Measurements from ENCODE around the gene TTC28.

The TTC28 gene

DNA sequence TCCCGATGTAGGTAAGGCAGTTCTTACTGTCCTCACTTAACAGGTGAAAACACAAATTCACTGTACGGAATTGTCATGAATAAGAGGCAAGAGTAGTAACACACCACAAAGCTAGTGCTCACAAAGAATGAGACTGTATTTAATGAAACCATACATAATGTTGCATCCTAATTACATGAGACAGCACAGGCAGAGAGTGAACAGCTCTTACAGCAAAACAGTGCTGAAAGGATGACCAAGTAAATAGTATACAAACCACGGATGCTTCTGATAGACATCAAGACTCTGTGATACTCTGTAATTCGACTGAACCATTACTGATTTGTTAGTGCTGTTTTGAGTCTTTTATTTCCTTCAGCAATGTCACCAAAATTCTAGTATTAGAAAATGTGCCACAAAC, 282.3 kb downstream of the TTC28 start:
- Histone ChIP-seq H3K9me3 (ENCODE audit: insufficient read depth, low read depth, low read length) (no peaks in the 10 kb centered on the region), H3K4me1 (ENCODE audit: insufficient read depth, low read length, poor library complexity, severe bottlenecking) (peaks cover 21% of the 10 kb centered on the region), H3K9ac (ENCODE audit: low read depth, low read length, poor library complexity, severe bottlenecking) (no peak overlapping the region), H3K4me2 (ENCODE audit: low read depth, low read length, poor library complexity, severe bottlenecking) (no peak overlapping the region), H3K4me3 (ENCODE audit: low read length, poor library complexity, severe bottlenecking) (no peak overlapping the region), H3F3A (ENCODE audit: low read depth) (no peaks in the 10 kb centered on the region), H4K20me1 (ENCODE audit: insufficient read depth, low read length, poor library complexity, severe bottlenecking) (peaks cover 68% of the 10 kb centered on the region), H3K36me3 (ENCODE audit: insufficient read depth, low read length) (peaks cover 4% of the 10 kb centered on the region), H3K9me2 (replicated peaks; ENCODE audit: low read depth, low read length) (no peaks in the 10 kb centered on the region), H2AFZ (ENCODE audit: low read length) (no peak overlapping the region), H3K79me2 (ENCODE audit: insufficient read depth, low read length) (peaks cover 94% of the 10 kb centered on the region), H3K27me3 (ENCODE audit: insufficient read depth, low read length, poor library complexity, severe bottlenecking) (no peaks in the 10 kb centered on the region)
- TF ChIP-seq, protein P1, sequence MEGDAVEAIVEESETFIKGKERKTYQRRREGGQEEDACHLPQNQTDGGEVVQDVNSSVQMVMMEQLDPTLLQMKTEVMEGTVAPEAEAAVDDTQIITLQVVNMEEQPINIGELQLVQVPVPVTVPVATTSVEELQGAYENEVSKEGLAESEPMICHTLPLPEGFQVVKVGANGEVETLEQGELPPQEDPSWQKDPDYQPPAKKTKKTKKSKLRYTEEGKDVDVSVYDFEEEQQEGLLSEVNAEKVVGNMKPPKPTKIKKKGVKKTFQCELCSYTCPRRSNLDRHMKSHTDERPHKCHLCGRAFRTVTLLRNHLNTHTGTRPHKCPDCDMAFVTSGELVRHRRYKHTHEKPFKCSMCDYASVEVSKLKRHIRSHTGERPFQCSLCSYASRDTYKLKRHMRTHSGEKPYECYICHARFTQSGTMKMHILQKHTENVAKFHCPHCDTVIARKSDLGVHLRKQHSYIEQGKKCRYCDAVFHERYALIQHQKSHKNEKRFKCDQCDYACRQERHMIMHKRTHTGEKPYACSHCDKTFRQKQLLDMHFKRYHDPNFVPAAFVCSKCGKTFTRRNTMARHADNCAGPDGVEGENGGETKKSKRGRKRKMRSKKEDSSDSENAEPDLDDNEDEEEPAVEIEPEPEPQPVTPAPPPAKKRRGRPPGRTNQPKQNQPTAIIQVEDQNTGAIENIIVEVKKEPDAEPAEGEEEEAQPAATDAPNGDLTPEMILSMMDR (conservative IDR thresholded peaks at IDR 0.05; ENCODE audit: low read length): no peak

DNA sequence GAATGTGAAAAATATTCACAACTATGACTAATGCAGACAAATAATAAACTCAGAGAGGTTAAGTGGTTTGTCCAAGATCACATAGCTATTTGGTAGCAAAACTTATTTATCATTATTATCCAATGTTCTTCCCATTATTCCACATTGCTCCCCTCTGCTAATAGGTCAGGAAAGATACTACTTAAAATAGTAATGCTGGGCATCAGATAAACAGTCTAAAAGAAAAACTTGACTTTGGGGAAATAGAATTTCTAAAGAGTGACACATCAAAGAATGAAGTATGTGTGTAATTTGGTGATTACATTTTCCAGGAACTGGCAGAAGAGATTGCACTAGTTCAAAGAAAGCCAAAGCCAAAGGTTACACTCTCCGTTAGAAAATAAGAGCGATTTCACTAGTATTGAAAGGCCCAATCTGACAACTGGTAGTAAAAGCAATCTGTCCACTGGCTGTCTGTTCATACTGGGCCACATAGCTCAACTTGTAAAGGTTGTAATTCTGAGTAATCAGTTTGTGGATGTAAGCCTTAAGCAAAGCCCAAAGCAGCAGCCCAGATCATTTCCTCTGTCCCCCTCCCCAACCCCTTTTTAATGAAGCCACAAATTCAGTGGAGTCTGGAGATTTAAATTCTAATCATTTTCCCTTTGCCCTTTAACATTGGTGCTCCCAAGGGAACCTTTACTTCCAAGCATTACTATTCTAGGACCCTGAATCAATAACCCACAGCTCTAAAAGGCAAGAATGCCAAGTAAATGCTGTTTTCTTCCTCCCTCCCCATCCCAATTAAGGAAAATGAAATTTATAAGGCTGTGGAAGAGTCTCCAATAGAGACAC, 283.5 kb downstream of the TTC28 start:
- Histone ChIP-seq H3K9me3 (ENCODE audit: insufficient read depth, low read depth, low read length) (no peaks in the 10 kb centered on the region), H3K27me3 (ENCODE audit: insufficient read depth, low read length, poor library complexity, severe bottlenecking) (no peaks in the 10 kb centered on the region), H3K79me2 (ENCODE audit: insufficient read depth, low read length) (peaks cover 83% of the 10 kb centered on the region), H3K9me2 (replicated peaks; ENCODE audit: low read depth, low read length) (no peaks in the 10 kb centered on the region), H3K4me1 (ENCODE audit: insufficient read depth, low read length, poor library complexity, severe bottlenecking) (peaks cover 21% of the 10 kb centered on the region), H3K36me3 (ENCODE audit: insufficient read depth, low read length) (peaks cover 3% of the 10 kb centered on the region), H2AFZ (ENCODE audit: low read length) (no peak overlapping the region), H3F3A (ENCODE audit: low read depth) (no peaks in the 10 kb centered on the region), H3K4me2 (ENCODE audit: low read depth, low read length, poor library complexity, severe bottlenecking) (no peak overlapping the region), H4K20me1 (ENCODE audit: insufficient read depth, low read length, poor library complexity, severe bottlenecking) (peaks cover 68% of the 10 kb centered on the region), H3K9ac (ENCODE audit: low read depth, low read length, poor library complexity, severe bottlenecking) (no peak overlapping the region), H3K4me3 (ENCODE audit: low read length, poor library complexity, severe bottlenecking) (no peak overlapping the region)
- TF ChIP-seq EZH2phosphoT487 (IDR thresholded peaks at IDR 0.05; ENCODE audit: borderline replicate concordance): no peak
- TF ChIP-seq, protein P1 (conservative IDR thresholded peaks at IDR 0.05; ENCODE audit: low read length): no peak

DNA sequence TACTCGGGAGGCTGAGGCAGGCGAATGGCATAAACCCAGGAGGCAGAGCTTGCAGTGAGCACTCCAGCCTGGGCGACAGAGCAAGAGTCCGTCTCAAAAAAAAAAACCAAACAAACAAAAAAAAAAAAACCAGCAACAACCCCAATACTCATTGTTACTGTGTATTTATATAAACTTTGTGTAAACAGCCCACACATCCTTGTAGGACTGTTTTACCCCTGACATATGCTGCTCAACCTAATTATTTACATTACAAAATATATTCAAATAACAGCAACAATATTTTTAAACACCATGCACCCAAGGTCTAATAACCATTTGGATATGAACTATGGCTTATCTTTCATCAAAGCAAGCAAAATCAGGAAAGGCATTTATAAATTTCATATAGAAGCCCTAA, 284.1 kb downstream of the TTC28 start:
- H2AFZ ChIP-seq (ENCODE audit: low read length): no peak overlapping the region
- H3K36me3 ChIP-seq (ENCODE audit: insufficient read depth, low read length): no peaks in the 10 kb centered on the region; the same call in 1 of the 2 replicates
- H3K9ac ChIP-seq (ENCODE audit: low read depth, low read length, poor library complexity, severe bottlenecking): no peak overlapping the region
- peaks cover 61% of the 10 kb centered on the region for H4K20me1 ChIP-seq (ENCODE audit: insufficient read depth, low read length, poor library complexity, severe bottlenecking)
- H3K9me3 ChIP-seq (ENCODE audit: insufficient read depth, low read depth, low read length): no peaks in the 10 kb centered on the region
- H3K27me3 ChIP-seq (ENCODE audit: insufficient read depth, low read length, poor library complexity, severe bottlenecking): no peaks in the 10 kb centered on the region
- no peaks in the 10 kb centered on the region for H3F3A ChIP-seq (ENCODE audit: low read depth)
- no peak overlapping the region for H3K4me3 ChIP-seq (ENCODE audit: low read length, poor library complexity, severe bottlenecking)
- H3K4me1 ChIP-seq (ENCODE audit: insufficient read depth, low read length, poor library complexity, severe bottlenecking): peaks cover 21% of the 10 kb centered on the region
- TF ChIP-seq, protein P1 (conservative IDR thresholded peaks at IDR 0.05; ENCODE audit: low read length): no peak
- TF ChIP-seq EZH2phosphoT487 (IDR thresholded peaks at IDR 0.05; ENCODE audit: borderline replicate concordance): no peak
- no peaks in the 10 kb centered on the region for H3K9me2 ChIP-seq (replicated peaks; ENCODE audit: low read depth, low read length)
- peaks cover 78% of the 10 kb centered on the region for H3K79me2 ChIP-seq (ENCODE audit: insufficient read depth, low read length)
- H3K4me2 ChIP-seq (ENCODE audit: low read depth, low read length, poor library complexity, severe bottlenecking): no peak overlapping the region

All from Loucy (cell line).